OCI-LY1 (cell line): ENCODE measurements around the gene KRTAP5-4.

Experiments
- H2AFZ ChIP-seq: fragments of 200-600 bp; sonication (generic), shearing (Covaris generic); 2 replicates; pipeline ENCODE4 v1.6.0; 2014; ENCODE audit warnings: antibody characterized with exemption, mild to moderate bottlenecking, low read length
- H3F3A ChIP-seq: fragments of 200-600 bp; sonication (generic), shearing (Covaris generic); 2 replicates; pipeline ENCODE4 v1.6.0; 2014; ENCODE audit warnings: mild to moderate bottlenecking, antibody characterized with exemption, low read length, moderate library complexity; ENCODE audit not compliant: insufficient read depth
- H3K27ac ChIP-seq: fragments of 200-600 bp; sonication (generic); 2 replicates; pipeline ENCODE4 v1.5.1; 2014; ENCODE audit warnings: low read length, mixed run types, mild to moderate bottlenecking, low read depth; ENCODE audit not compliant: poor library complexity, severe bottlenecking
- H3K27me3 ChIP-seq: fragments of 200-600 bp; sonication (generic); 2 replicates; pipeline ENCODE4 v1.6.0; 2014; ENCODE audit warnings: antibody characterized with exemption, mild to moderate bottlenecking, low read length, moderate library complexity; ENCODE audit not compliant: insufficient read depth
- H3K36me3 ChIP-seq: fragments of 200-600 bp; sonication (generic); 2 replicates; pipeline ENCODE4 v1.6.1; 2014; ENCODE audit warnings: mild to moderate bottlenecking, antibody characterized with exemption, low read length, moderate library complexity, mixed read lengths; ENCODE audit not compliant: insufficient read depth
- H3K4me1 ChIP-seq: fragments of 200-600 bp; sonication (generic); 2 replicates; pipeline ENCODE4 v1.5.1; 2014; ENCODE audit warnings: mild to moderate bottlenecking, low read length, moderate library complexity; ENCODE audit not compliant: insufficient read depth, severe bottlenecking
- H3K4me2 ChIP-seq: fragments of 200-600 bp; sonication (generic), shearing (Covaris generic); 2 replicates; pipeline ENCODE4 v1.6.1; 2014; ENCODE audit warnings: low read length
- H3K4me3 ChIP-seq: fragments of 200-600 bp; sonication (generic); 2 replicates; pipeline ENCODE4 v1.5.1; 2014; ENCODE audit warnings: low read length, low read depth, mild to moderate bottlenecking, mixed read lengths; ENCODE audit not compliant: poor library complexity, severe bottlenecking
- H3K79me2 ChIP-seq: fragments of 200-600 bp; shearing (Covaris generic); 2 replicates; pipeline ENCODE4 v1.6.1; 2016; ENCODE audit warnings: mixed run types, low read length, mixed read lengths; ENCODE audit not compliant: insufficient read depth
- H3K9ac ChIP-seq: fragments of 200-600 bp; sonication (generic), shearing (Covaris generic); 2 replicates; pipeline ENCODE4 v1.6.1; 2014; ENCODE audit warnings: mild to moderate bottlenecking, low read length, mixed read lengths
- H3K9me2 ChIP-seq: fragments of 200-600 bp; sonication (generic), shearing (Covaris generic); 2 replicates; pipeline ENCODE4 v1.6.1; 2014; ENCODE audit warnings: low read depth, mild to moderate bottlenecking, low read length, mixed read lengths
- H3K9me3 ChIP-seq: fragments of 200-600 bp; shearing (Covaris generic); 2 replicates; pipeline ENCODE4 v1.6.1; 2014; ENCODE audit warnings: low read length, mixed read lengths
- H4K20me1 ChIP-seq: fragments of 200-600 bp; sonication (generic), shearing (Covaris generic); 2 replicates; pipeline ENCODE4 v1.6.0; 2016; ENCODE audit warnings: mild to moderate bottlenecking, low read length; ENCODE audit not compliant: insufficient read depth
- EZH2 ChIP-seq: fragments of 200-600 bp; sonication (generic), shearing (Covaris generic); IDR thresholded peaks from 2 replicates; pipeline ENCODE4 v1.8.0; 2017; ENCODE audit warnings: borderline replicate concordance, mixed run types, mild to moderate bottlenecking, antibody characterized with exemption, low read length, moderate library complexity, mixed read lengths
- TF ChIP-seq, protein P1 (sequence below): fragments of 200-600 bp; sonication (generic), shearing (Covaris generic); IDR thresholded peaks from 2 replicates; pipeline ENCODE4 v1.5.1; 2017; ENCODE audit warnings: mild to moderate bottlenecking, antibody characterized with exemption, low read length, moderate library complexity, mixed read lengths

Gene KRTAP5-4

DNA sequence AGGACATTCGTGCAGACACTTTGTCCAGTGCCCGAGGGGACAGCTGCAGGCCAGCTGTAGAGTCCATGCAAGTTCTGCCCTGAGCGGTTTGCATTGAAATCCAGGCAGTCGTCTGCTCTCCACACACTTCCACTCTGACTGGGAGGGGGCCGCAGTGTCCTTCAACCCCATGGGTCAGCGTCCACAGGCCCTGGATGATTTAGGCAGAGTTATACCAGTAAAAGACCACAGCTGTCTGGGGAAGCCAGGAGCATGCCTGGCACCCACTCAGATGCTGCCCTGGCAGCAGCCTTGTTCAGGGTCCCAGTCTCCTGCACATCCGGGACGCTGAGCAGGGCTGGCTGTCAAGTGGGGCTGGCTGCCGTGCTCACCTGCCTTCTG is 34.1 kb upstream of the KRTAP5-4 start:
- Histone ChIP-seq H3K9ac (no peak overlapping the region), H3K9me3 (no peaks in the 10 kb centered on the region), H3K36me3 (no peaks in the 10 kb centered on the region), H3K79me2 (no peaks in the 10 kb centered on the region), H3K4me1 (no peaks in the 10 kb centered on the region), H3K27ac (no peak overlapping the region), H3K27me3 (peaks cover 6% of the 10 kb centered on the region; the same call in 1 of the 2 replicates), H3K9me2 (no peaks in the 10 kb centered on the region), H4K20me1 (no peaks in the 10 kb centered on the region), H3K4me2 (no peak overlapping the region), H2AFZ (no peak overlapping the region), H3F3A (no peaks in the 10 kb centered on the region), H3K4me3 (no peak overlapping the region)
- TF ChIP-seq, protein P1, sequence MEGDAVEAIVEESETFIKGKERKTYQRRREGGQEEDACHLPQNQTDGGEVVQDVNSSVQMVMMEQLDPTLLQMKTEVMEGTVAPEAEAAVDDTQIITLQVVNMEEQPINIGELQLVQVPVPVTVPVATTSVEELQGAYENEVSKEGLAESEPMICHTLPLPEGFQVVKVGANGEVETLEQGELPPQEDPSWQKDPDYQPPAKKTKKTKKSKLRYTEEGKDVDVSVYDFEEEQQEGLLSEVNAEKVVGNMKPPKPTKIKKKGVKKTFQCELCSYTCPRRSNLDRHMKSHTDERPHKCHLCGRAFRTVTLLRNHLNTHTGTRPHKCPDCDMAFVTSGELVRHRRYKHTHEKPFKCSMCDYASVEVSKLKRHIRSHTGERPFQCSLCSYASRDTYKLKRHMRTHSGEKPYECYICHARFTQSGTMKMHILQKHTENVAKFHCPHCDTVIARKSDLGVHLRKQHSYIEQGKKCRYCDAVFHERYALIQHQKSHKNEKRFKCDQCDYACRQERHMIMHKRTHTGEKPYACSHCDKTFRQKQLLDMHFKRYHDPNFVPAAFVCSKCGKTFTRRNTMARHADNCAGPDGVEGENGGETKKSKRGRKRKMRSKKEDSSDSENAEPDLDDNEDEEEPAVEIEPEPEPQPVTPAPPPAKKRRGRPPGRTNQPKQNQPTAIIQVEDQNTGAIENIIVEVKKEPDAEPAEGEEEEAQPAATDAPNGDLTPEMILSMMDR: no peak
- no peak for TF ChIP-seq EZH2

GRCh38 chr11:1655168-1656060 is 33.5 kb upstream of the KRTAP5-4 start:
- TF ChIP-seq EZH2: no peak
- TF ChIP-seq, protein P1: no peak
- Histone ChIP-seq H3K4me3 (no peak overlapping the region), H3K4me2 (no peak overlapping the region), H3K9me3 (no peaks in the 10 kb centered on the region), H3K9ac (no peak overlapping the region), H3K36me3 (no peaks in the 10 kb centered on the region), H2AFZ (no peak overlapping the region), H4K20me1 (no peaks in the 10 kb centered on the region), H3K9me2 (no peaks in the 10 kb centered on the region), H3K27ac (no peak overlapping the region), H3F3A (no peaks in the 10 kb centered on the region), H3K79me2 (no peaks in the 10 kb centered on the region), H3K27me3 (peaks cover 6% of the 10 kb centered on the region; the same call in 1 of the 2 replicates), H3K4me1 (no peaks in the 10 kb centered on the region)

DNA sequence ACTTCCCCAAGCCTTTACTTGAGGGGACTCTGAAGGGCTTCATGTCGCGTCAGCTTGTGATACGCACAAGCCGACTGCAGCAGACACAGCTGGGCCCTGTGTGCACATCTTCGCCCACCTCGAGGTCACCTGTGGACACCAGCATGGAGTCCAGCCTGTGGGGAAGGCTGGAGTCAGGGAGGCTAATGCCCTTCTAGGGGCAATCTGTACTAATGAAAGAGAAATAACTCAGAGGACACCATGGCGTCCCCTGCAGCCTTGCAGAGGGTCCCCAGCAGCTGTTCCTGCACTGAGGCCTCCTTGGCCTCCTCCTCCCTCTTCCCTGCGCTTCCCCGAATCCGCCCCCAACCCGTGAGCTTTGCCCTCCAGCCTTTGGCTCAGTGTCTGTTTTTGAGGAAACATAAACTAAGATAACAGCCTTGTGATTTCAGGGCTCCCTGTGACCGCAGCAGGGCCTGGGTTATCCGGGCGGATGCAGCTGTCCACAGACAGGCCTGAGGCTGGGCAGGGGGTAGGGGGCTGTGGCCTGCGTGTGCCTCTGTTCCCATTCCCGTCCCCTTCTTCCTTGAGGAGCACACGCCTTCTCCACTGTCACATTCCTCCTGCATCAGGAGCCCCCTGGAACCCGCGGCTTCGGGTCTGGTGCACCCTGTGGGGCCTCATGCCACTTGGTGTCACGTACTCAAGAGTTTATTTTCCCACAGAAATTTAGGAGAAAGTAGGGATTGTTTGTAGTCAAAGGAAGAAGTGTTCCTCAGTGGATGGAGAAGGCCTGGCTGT is 32.6 kb upstream of the KRTAP5-4 start:
- Histone ChIP-seq H3K27me3 (peaks cover 6% of the 10 kb centered on the region; the same call in 1 of the 2 replicates), H3F3A (no peaks in the 10 kb centered on the region), H3K36me3 (no peaks in the 10 kb centered on the region), H3K4me3 (no peak overlapping the region), H3K9me3 (no peaks in the 10 kb centered on the region), H4K20me1 (no peaks in the 10 kb centered on the region), H3K79me2 (no peaks in the 10 kb centered on the region), H3K4me1 (no peaks in the 10 kb centered on the region), H3K9me2 (no peaks in the 10 kb centered on the region), H3K27ac (no peak overlapping the region), H3K4me2 (no peak overlapping the region), H2AFZ (no peak overlapping the region), H3K9ac (no peak overlapping the region)
- TF ChIP-seq, protein P1: no peak
- TF ChIP-seq EZH2: no peak
